RKO (cell line): ENCODE measurements around the gene MECP2.
A peak's percentile ranks its signal among the peaks of the same experiment; 100 is the strongest.
"Not testable (repeated sequence)": the region's sequence is repeated elsewhere in the genome, so short reads cannot be mapped to it uniquely, and the experiment has no call there.

Experiments
- DNase-seq: peaks from one replicate; pipeline ENCODE4 v3.0.0-alpha.2; 2016; ENCODE audit warnings: low spot score

Gene MECP2

GRCh38 chrX:154097589-154098541, at the start of gene MECP2:
Gene MECP2, minus strand, starts transcription at chrX:154097717.
- DNase-seq, result peak; percentile 88

- not testable (repeated sequence) for DNase-seq
Observed at GRCh38 chrX:154144010-154144409, 46.5 kb upstream of the MECP2 start, which contains the start of gene OPN1LW. Gene OPN1LW, plus strand, starts transcription at chrX:154144243. Its CDS starts 41 bp downstream, at chrX:154144284.

GRCh38 chrX:154142950-154143745, 45.6 kb upstream of the MECP2 start:
- no peak for DNase-seq

GRCh38 chrX:154142386-154142785, 44.9 kb upstream of the MECP2 start:
- no peak for DNase-seq

- DNase-seq, result no peak
Observed at GRCh38 chrX:154140742-154141141, 43.2 kb upstream of the MECP2 start.

- no peak for DNase-seq
Observed at GRCh38 chrX:154140206-154140605, 42.7 kb upstream of the MECP2 start.

GRCh38 chrX:154138857-154139256, 41.3 kb upstream of the MECP2 start:
- no peak for DNase-seq

- peak; percentile 57 for DNase-seq
Observed at GRCh38 chrX:154136627-154137161, 39.2 kb upstream of the MECP2 start.

- peak; percentile 4 for DNase-seq
Observed at GRCh38 chrX:154135458-154136229, 38.1 kb upstream of the MECP2 start.

- no peak for DNase-seq
Observed at GRCh38 chrX:154132366-154132765, 34.8 kb upstream of the MECP2 start.

- DNase-seq, result no peak
Observed at GRCh38 chrX:154131955-154132354, 34.4 kb upstream of the MECP2 start.

- DNase-seq, result no peak
Observed at GRCh38 chrX:154126101-154126500, 28.6 kb upstream of the MECP2 start.

GRCh38 chrX:154125391-154126040, 28.0 kb upstream of the MECP2 start:
- DNase-seq, result no peak

GRCh38 chrX:154123241-154124219, 26.0 kb upstream of the MECP2 start:
- no peak for DNase-seq

GRCh38 chrX:154121961-154122360, 24.4 kb upstream of the MECP2 start:
- no peak for DNase-seq

- no peak for DNase-seq
Observed at GRCh38 chrX:154121207-154121606, 23.7 kb upstream of the MECP2 start.

- DNase-seq, result no peak
Observed at GRCh38 chrX:154120567-154120966, 23.1 kb upstream of the MECP2 start.

GRCh38 chrX:154117566-154117965, 20.0 kb upstream of the MECP2 start:
- DNase-seq, result no peak

GRCh38 chrX:154116426-154117211, 19.1 kb upstream of the MECP2 start:
- DNase-seq, result no peak
